ENCODE data around the gene CSGALNACT2.

GRCh38 chr10:43166207-43166879, 28.1 kb downstream of the CSGALNACT2 start:
- TF ChIP-seq, protein P1, sequence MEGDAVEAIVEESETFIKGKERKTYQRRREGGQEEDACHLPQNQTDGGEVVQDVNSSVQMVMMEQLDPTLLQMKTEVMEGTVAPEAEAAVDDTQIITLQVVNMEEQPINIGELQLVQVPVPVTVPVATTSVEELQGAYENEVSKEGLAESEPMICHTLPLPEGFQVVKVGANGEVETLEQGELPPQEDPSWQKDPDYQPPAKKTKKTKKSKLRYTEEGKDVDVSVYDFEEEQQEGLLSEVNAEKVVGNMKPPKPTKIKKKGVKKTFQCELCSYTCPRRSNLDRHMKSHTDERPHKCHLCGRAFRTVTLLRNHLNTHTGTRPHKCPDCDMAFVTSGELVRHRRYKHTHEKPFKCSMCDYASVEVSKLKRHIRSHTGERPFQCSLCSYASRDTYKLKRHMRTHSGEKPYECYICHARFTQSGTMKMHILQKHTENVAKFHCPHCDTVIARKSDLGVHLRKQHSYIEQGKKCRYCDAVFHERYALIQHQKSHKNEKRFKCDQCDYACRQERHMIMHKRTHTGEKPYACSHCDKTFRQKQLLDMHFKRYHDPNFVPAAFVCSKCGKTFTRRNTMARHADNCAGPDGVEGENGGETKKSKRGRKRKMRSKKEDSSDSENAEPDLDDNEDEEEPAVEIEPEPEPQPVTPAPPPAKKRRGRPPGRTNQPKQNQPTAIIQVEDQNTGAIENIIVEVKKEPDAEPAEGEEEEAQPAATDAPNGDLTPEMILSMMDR (IDR thresholded peaks at IDR 0.05; ENCODE audit: low read depth, low read length, missing input control) = no peak
- TF ChIP-seq RXRA (IDR thresholded peaks at IDR 0.05) (no peak), GABPA (IDR thresholded peaks at IDR 0.05 in 1 of 2, conservative IDR thresholded peaks at IDR 0.05 in 1 of 2) (no peak), MAX (IDR thresholded peaks at IDR 0.05) (no peak), ATF3 (IDR thresholded peaks at IDR 0.05) (no peak)
- TF ChIP-seq, protein P2, sequence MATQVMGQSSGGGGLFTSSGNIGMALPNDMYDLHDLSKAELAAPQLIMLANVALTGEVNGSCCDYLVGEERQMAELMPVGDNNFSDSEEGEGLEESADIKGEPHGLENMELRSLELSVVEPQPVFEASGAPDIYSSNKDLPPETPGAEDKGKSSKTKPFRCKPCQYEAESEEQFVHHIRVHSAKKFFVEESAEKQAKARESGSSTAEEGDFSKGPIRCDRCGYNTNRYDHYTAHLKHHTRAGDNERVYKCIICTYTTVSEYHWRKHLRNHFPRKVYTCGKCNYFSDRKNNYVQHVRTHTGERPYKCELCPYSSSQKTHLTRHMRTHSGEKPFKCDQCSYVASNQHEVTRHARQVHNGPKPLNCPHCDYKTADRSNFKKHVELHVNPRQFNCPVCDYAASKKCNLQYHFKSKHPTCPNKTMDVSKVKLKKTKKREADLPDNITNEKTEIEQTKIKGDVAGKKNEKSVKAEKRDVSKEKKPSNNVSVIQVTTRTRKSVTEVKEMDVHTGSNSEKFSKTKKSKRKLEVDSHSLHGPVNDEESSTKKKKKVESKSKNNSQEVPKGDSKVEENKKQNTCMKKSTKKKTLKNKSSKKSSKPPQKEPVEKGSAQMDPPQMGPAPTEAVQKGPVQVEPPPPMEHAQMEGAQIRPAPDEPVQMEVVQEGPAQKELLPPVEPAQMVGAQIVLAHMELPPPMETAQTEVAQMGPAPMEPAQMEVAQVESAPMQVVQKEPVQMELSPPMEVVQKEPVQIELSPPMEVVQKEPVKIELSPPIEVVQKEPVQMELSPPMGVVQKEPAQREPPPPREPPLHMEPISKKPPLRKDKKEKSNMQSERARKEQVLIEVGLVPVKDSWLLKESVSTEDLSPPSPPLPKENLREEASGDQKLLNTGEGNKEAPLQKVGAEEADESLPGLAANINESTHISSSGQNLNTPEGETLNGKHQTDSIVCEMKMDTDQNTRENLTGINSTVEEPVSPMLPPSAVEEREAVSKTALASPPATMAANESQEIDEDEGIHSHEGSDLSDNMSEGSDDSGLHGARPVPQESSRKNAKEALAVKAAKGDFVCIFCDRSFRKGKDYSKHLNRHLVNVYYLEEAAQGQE (IDR thresholded peaks at IDR 0.05) = no peak
